HepG2 (cell line): ENCODE data around the gene LDLR. TPM values are rescaled to one million over a fixed set of nuclear protein-coding genes. Genes with fewer than 3 reads are reported as not detected.

Experiments
- ATAC-seq: fragments of 200-7000 bp; cut with Tn5 transposase; 3 replicates; pipeline ENCODE4 v1.9.1; 2020; ENCODE audit warnings: mild to moderate bottlenecking, moderate library complexity
- BruUV-seq: library from RNA; stranded (reverse); fragments of 400-500 nt; replicated peaks from 2 replicates; lab custom pipeline; 2021; lab: Mats Ljungman, UMichigan
- CTCF ChIA-PET: fragments of 300-600 bp; formaldehyde crosslinking; extraction: SDS; loops from one replicate; lab custom pipeline; 2021; ENCODE audit warnings: low total read pairs, inconsistent platforms, low intra/inter-chr PET ratio; lab: Yijun Ruan, JAX
- POLR2A ChIA-PET: fragments of 350-600 bp; sonication (Branson Sonifier 250); formaldehyde crosslinking; loops from one replicate; lab custom pipeline; 2020; ENCODE audit warnings: antibody characterized with exemption, inconsistent platforms; lab: Yijun Ruan, JAX
- DNase-seq: peaks from one replicate; pipeline ENCODE4 v3.0.0-alpha.2; 2015; ENCODE audit warnings: low spot score
- FAIRE-seq: peaks from 3 replicates; lab custom pipeline; 2011; peaks lifted over from hg19 to GRCh38; lab: Jason Lieb, UNC
- H2AFZ ChIP-seq: one replicate; pipeline ENCODE4 v1.6.1; 2011; ENCODE audit warnings: low read length, inconsistent platforms
- H3K27ac ChIP-seq: fragments of 300-600 bp; 3 replicates; pipeline ENCODE4 v1.8.0; 2011; ENCODE audit warnings: mixed run types, mild to moderate bottlenecking, mixed read lengths, low read length, inconsistent platforms; ENCODE audit not compliant: insufficient read depth; ENCODE audit errors: extremely low read length
- H3K27me3 ChIP-seq, 2 experiments: fragments of 200-600 bp in 1 of 2; 2 replicates in 1 of 2; 3 replicates in 1 of 2; pipeline versions ENCODE4 v1.6.0 to v1.8.0; 2011; ENCODE audit warnings: low read length in 2 of 2, mild to moderate bottlenecking in 2 of 2, moderate library complexity in 2 of 2, inconsistent platforms in 1 of 2; ENCODE audit not compliant: insufficient read depth in 2 of 2, control insufficient read depth in 1 of 2
- H3K36me3 ChIP-seq, 2 experiments: fragments of 200-600 bp in 1 of 2; replicated peaks in 1 of 2; 2 replicates in 1 of 2; 3 replicates in 1 of 2; pipeline versions ENCODE4 v1.5.1 to v1.8.0; 2011; ENCODE audit warnings: low read length in 2 of 2, inconsistent platforms in 1 of 2; ENCODE audit not compliant: insufficient read depth in 2 of 2, control insufficient read depth in 1 of 2
- H3K4me1 ChIP-seq: 2 replicates; pipeline ENCODE4 v1.5.1; 2012; ENCODE audit warnings: low read length, inconsistent platforms; ENCODE audit not compliant: insufficient read depth
- H3K4me2 ChIP-seq: 2 replicates; pipeline ENCODE4 v1.6.0; 2011; ENCODE audit warnings: low read depth, low read length, inconsistent platforms
- H3K4me3 ChIP-seq, 3 experiments: fragments of 200-600 bp in 1 of 3; sonication (generic), shearing (Covaris generic) in 1 of 3; replicated peaks in 1 of 3; 2 replicates each; pipeline ENCODE4 v1.5.1; 2011 to 2016; ENCODE audit warnings: low read length in 3 of 3, inconsistent platforms in 2 of 3, low read depth in 2 of 3, mild to moderate bottlenecking in 2 of 3, control low read depth in 1 of 3, mixed read lengths in 1 of 3; ENCODE audit not compliant: insufficient read depth in 1 of 3
- H3K79me2 ChIP-seq: one replicate; pipeline ENCODE4 v1.6.1; 2011; ENCODE audit warnings: low read length, inconsistent platforms; ENCODE audit not compliant: insufficient read depth
- H3K9ac ChIP-seq: 2 replicates; pipeline ENCODE4 v1.6.0; 2011; ENCODE audit warnings: mild to moderate bottlenecking, low read depth, low read length, inconsistent platforms; ENCODE audit not compliant: insufficient read depth
- H3K9me3 ChIP-seq: 2 replicates; pipeline ENCODE4 v1.5.1; 2012; ENCODE audit warnings: mild to moderate bottlenecking, low read length
- H4K20me1 ChIP-seq: 2 replicates; pipeline ENCODE4 v1.6.0; 2011; ENCODE audit warnings: inconsistent platforms, mild to moderate bottlenecking, low read length, moderate library complexity; ENCODE audit not compliant: insufficient read depth
- AGO2 ChIP-seq: fragments of 200-400 bp; formaldehyde crosslinking; optimal IDR thresholded peaks from 2 replicates; pipeline ENCODE3; 2017; ENCODE audit warnings: mild to moderate bottlenecking, low read depth, low read length, moderate library complexity
- HOXD1 ChIP-seq: sonication (generic); formaldehyde crosslinking; IDR thresholded peaks from 2 replicates; pipeline ENCODE4 v1.5.0; 2020; ENCODE audit warnings: missing genetic modification reagents
- LBX2 ChIP-seq: sonication (generic); formaldehyde crosslinking; IDR thresholded peaks from 2 replicates; pipeline ENCODE4 v1.5.0; 2020; ENCODE audit warnings: missing genetic modification reagents, mild to moderate bottlenecking, borderline replicate concordance
- PATZ1 ChIP-seq: sonication (generic); formaldehyde crosslinking; IDR thresholded peaks from 2 replicates; pipeline ENCODE4 v1.4.0; 2020; ENCODE audit warnings: missing genetic modification reagents
- PAX8 ChIP-seq: sonication (generic); formaldehyde crosslinking; IDR thresholded peaks from 2 replicates; pipeline ENCODE4 v1.8.0; 2022; ENCODE audit warnings: mild to moderate bottlenecking, missing genetic modification reagents, borderline replicate concordance
- RBAK ChIP-seq: sonication (generic); formaldehyde crosslinking; IDR thresholded peaks from 2 replicates; pipeline ENCODE4 v1.5.1; 2020; ENCODE audit warnings: mild to moderate bottlenecking, missing genetic modification reagents
- RBFOX2 ChIP-seq: fragments of 200-400 bp; formaldehyde crosslinking; IDR thresholded peaks from 2 replicates; pipeline ENCODE4 v1.6.1; 2017; ENCODE audit warnings: low read depth, mild to moderate bottlenecking, low read length
- STAT6 ChIP-seq: sonication (generic); formaldehyde crosslinking; IDR thresholded peaks from 2 replicates; pipeline ENCODE4 v1.4.0; 2020; ENCODE audit warnings: missing genetic modification reagents, mild to moderate bottlenecking, borderline replicate concordance
- TBX3 ChIP-seq: fragments of 450-650 bp; IDR thresholded peaks from 2 replicates; pipeline ENCODE4 v1.6.1; 2017; ENCODE audit warnings: antibody characterized with exemption, mild to moderate bottlenecking, inconsistent platforms, borderline replicate concordance
- ZFP36L1 ChIP-seq: sonication (generic); formaldehyde crosslinking; IDR thresholded peaks from 2 replicates; pipeline ENCODE4 v1.8.0; 2022; ENCODE audit warnings: mild to moderate bottlenecking, missing genetic modification reagents, moderate library complexity
- ZNF550 ChIP-seq: sonication (generic); formaldehyde crosslinking; IDR thresholded peaks from 2 replicates; pipeline ENCODE4 v1.4.0; 2020; ENCODE audit warnings: mild to moderate bottlenecking, missing genetic modification reagents, borderline replicate concordance
- ZNF687 ChIP-seq: sonication (generic); formaldehyde crosslinking; IDR thresholded peaks from 2 replicates; pipeline ENCODE4 v1.5.1; 2020; ENCODE audit warnings: mild to moderate bottlenecking, missing genetic modification reagents, moderate library complexity
- ZNF776 ChIP-seq: sonication (generic); formaldehyde crosslinking; IDR thresholded peaks from 2 replicates; pipeline ENCODE4 v1.4.0; 2020; ENCODE audit warnings: mild to moderate bottlenecking, missing genetic modification reagents
- ZSCAN21 ChIP-seq: sonication (generic); formaldehyde crosslinking; IDR thresholded peaks from 2 replicates; pipeline ENCODE4 v1.8.0; 2022; ENCODE audit warnings: mild to moderate bottlenecking, missing genetic modification reagents, moderate library complexity, borderline replicate concordance
- WGBS: methylation state at CpG from one replicate; pipeline ENCODE4 v1.1.6; 2017; ENCODE audit warnings: low lambda C conversion rate; 5-methylcytosine and 5-hydroxymethylcytosine counted together
- in situ Hi-C: cut with HindIII; loops from 2 replicates; pipeline ENCODE4 v1.10.0; 2017; ENCODE audit warnings: low pct_unique_long_range_greater_than_20kb; ENCODE audit not compliant: extremely low pct_ligation_motif_present
- intact Hi-C: fragments of 100-400 bp; cut with micrococcal nuclease; formaldehyde crosslinking; loops from one replicate; pipeline ENCODE4 v1.10.0; 2022; ENCODE audit not compliant: unreplicated experiment
- polyA plus RNA-seq, 8 experiments: library from polyadenylated mRNA; depleted of rRNA in 3 of 8; stranded (reverse) in 7 of 8; unstranded in 1 of 8; fragments of >200 nt; fragmentation: Illumina TruSeq in 4 of 8; extraction: Trizol in 4 of 8; gene quantifications; 2 replicates each; pipeline versions ENCODE4 v1.2.1 to v1.2.3, GENCODE V29; 2011 to 2016; ENCODE audit warnings: low read depth in 4 of 8, missing spikeins in 1 of 8, mixed read lengths in 1 of 8; ENCODE audit not compliant: insufficient read depth in 1 of 8
- total RNA-seq, 5 experiments: library from RNA; depleted of rRNA; stranded (reverse); fragments of >200 nt; fragmentation: Illumina TruSeq; extraction: Trizol; gene quantifications; 2 replicates each; pipeline ENCODE4 v1.2.3, GENCODE V29; 2016; ENCODE audit warnings: low read depth in 1 of 5

The LDLR gene
- total and polyA plus RNA-seq, 2 of the 13 experiments (the other 11 are each of a cell fraction or from before 2014, with no cell fraction given) = 51.6 to 92.5 TPM

DNA sequence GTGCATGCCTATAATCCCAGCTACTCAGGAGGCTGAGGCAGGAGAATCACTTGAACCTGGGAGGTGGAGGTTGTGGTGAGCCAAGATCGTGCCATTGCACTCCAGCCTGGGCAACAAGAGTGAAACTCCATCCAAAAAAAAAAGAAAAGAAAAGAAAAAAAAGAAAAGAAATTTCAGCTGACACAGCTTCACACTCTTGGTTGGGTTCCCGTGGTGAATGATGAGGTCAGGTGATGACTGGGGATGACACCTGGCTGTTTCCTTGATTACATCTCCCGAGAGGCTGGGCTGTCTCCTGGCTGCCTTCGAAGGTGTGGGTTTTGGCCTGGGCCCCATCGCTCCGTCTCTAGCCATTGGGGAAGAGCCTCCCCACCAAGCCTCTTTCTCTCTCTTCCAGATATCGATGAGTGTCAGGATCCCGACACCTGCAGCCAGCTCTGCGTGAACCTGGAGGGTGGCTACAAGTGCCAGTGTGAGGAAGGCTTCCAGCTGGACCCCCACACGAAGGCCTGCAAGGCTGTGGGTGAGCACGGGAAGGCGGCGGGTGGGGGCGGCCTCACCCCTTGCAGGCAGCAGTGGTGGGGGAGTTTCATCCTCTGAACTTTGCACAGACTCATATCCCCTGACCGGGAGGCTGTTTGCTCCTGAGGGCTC lies 22.0 kb downstream of the LDLR start:
- CTCF ChIA-PET = no interaction called here
- Histone ChIP-seq H4K20me1 (peaks cover 32% of the 10 kb centered on the region), H3K4me3 (no peak overlapping the region), H3K9me3 (no peaks in the 10 kb centered on the region), H3K4me1 (no peaks in the 10 kb centered on the region), H3K27me3 (no peaks in the 10 kb centered on the region), H3K36me3 (peaks cover 43 to 85% of the 10 kb centered on the region in 2 experiments), H3K4me2 (no peak overlapping the region), H2AFZ (no peak overlapping the region), H3K79me2 (peaks cover 9% of the 10 kb centered on the region), H3K27ac (no peak overlapping the region), H3K9ac (no peak overlapping the region)
- in situ Hi-C loops = no loop called here
- BruUV-seq = no TSS peak
- intact Hi-C loops = no loop called here
- DNase-seq (no peak), ATAC-seq (peak; percentile 14), FAIRE-seq (no peak)
- WGBS = 85% methylated on average over 11 of the region's 15 CpGs
- POLR2A ChIA-PET = interaction anchor here (1.8 kb wide), 1 partner anchor 16 kb away, joined by 5 read pairs; no protein-coding TSS in a partner anchor
- TF ChIP-seq AGO2 = peak; percentile 62
- no peak for TF ChIP-seq RBAK (CRISPR knock-in tag)
- no peak for TF ChIP-seq LBX2 (CRISPR knock-in tag)
- TF ChIP-seq ZNF776 = no peak
- no peak for TF ChIP-seq STAT6
- 0 out of 2 replicates have a peak, but pooled peaks have one; percentile 22 for TF ChIP-seq PATZ1 (CRISPR knock-in tag)
- TF ChIP-seq ZNF687 (CRISPR knock-in tag) = peak; percentile 15; the same call in 1 of the 2 replicates
- no peak for TF ChIP-seq HOXD1 (CRISPR knock-in tag)
- TF ChIP-seq ZNF550 = no peak
- TF ChIP-seq TBX3 = no peak
- TF ChIP-seq ZFP36L1 (CRISPR knock-in tag) = no peak
- TF ChIP-seq PAX8 (CRISPR knock-in tag) = no peak
- no peak for TF ChIP-seq ZSCAN21 (CRISPR knock-in tag)
- TF ChIP-seq RBFOX2 = peak; percentile 39; the same call in 1 of the 2 replicates
